NCI-H128 (cell line): Measurements from ENCODE around the gene FAM83G.
A peak's percentile ranks its signal among the peaks of the same experiment; 100 is the strongest.
"Not testable (repeated sequence)": the region's sequence is repeated elsewhere in the genome, so short reads cannot be mapped to it uniquely, and the experiment has no call there.

ENCODE experiments used
- DNase-seq: peaks from one replicate; lab custom pipeline; 2025; ENCODE audit not compliant: unreplicated experiment; lab: John Stamatoyannopoulos, UW

FAM83G gene, protein sequence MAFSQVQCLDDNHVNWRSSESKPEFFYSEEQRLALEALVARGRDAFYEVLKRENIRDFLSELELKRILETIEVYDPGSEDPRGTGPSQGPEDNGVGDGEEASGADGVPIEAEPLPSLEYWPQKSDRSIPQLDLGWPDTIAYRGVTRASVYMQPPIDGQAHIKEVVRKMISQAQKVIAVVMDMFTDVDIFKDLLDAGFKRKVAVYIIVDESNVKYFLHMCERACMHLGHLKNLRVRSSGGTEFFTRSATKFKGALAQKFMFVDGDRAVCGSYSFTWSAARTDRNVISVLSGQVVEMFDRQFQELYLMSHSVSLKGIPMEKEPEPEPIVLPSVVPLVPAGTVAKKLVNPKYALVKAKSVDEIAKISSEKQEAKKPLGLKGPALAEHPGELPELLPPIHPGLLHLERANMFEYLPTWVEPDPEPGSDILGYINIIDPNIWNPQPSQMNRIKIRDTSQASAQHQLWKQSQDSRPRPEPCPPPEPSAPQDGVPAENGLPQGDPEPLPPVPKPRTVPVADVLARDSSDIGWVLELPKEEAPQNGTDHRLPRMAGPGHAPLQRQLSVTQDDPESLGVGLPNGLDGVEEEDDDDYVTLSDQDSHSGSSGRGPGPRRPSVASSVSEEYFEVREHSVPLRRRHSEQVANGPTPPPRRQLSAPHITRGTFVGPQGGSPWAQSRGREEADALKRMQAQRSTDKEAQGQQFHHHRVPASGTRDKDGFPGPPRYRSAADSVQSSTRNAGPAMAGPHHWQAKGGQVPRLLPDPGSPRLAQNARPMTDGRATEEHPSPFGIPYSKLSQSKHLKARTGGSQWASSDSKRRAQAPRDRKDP

DNA sequence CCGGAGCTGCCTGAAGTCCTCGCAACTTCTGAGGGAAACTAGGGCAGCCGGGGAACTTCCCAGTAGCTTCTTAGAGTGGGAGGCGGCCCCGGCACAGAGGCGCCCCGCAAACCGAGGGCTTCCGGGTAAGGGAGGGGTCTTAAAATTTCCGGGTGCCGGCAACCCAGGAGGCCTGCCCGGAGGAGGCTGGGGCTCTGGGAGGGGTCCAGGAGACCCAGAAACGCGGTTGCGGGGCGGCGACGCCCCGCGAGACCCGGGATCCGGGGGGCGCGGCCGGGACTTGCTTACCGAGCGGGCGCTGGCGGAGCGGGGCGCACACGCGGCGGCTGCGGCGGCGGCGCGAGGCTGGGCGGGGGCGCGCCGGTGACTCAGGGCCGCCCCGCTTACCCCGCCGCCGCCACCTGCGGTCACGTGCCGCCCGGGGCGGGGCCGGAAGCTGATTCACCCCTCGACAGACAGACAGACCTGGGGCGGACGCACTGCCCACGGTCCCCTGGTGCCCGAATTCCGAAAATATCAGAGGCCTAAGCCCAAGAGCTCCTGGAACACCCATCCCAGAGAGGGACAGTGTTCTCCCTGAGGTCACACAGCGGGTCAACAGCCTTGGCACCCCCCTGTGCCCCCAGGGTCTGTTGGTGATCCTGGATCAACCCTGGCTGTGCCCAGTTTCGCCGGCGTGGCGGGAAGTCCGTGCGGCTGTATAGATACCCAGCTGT is at the start of gene FAM83G:
Gene FAM83G, minus strand, starts transcription at position 344 of the 716 bp plus-strand sequence. CDS start 723 bp downstream, outside the sequence.
- DNase-seq: peak; percentile 25

DNA sequence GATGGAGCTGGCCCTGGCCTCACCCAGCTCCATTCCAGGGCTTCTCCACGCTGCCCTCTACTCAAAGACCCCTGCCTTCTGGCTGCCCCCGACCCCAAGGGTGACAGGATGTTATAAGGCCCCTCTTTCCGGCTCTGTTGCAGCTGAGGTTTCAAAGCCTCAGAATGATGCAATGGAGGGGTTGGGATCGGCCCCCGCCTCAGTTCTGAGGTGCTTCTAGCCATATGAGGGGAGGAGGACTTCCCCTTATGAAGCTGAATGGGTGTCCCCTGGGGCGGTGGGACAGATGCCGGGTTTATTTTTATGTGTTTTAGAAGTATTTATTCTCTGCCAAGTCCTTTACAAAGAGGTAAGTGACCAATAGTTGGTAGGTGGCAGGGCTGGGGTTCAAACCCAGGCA is 44.3 kb upstream of the FAM83G start:
- not testable (repeated sequence) for DNase-seq

DNA sequence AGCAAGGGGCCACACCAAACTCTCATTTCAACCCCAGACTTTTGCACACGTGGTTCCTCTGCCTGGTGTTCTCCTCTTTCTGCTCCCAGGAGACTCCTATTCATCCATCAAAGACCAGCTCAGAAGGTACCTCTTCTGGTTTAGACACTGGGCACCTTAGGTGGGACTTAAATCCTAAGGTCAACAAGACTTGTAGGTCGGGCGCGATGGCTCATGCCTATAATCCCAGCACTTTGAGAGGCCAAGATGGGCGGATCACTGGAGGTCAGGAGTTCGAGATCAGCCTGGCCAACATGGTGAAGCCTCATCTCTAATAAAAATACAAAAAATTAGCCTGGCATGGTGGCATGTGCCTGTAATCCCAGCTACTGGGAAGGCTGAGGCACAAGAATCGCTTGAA is 42.9 kb upstream of the FAM83G start:
- DNase-seq: not testable (repeated sequence)

DNA sequence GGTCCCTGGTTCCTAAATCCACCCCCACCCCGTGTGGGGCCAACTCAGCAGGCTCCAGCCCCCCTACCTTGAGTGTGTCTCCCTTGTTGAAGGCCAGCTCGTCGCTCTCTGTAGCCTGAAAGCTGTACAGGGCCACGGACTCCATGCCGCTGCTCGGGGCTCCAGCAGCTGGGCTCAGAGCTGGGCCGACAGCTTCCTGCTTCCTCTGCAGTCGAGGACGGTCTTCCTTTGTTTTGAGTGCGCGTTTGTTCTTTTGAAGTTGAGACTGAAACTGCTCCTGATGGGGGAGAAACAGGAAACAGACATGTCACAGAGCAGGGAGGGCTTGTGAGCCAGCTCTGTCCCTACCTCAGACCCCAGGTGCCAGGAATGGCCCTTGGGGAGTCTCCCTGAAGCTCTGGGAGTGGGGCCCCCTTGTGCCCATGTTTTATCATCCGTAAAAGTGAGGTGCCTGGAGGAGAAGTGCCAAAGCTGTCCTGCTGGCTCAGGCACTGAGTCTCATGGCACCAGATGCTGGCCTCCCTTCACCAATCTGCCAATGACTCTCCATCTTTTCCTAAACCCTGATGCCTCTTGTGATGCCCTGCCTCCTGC is 42.3 kb upstream of the FAM83G start, which contains the start of gene GRAP:
Gene GRAP, minus strand, starts transcription at position 176 of the 594 bp plus-strand sequence. Its CDS starts 31 bp downstream, at position 145.
- DNase-seq: not testable (repeated sequence)

DNA sequence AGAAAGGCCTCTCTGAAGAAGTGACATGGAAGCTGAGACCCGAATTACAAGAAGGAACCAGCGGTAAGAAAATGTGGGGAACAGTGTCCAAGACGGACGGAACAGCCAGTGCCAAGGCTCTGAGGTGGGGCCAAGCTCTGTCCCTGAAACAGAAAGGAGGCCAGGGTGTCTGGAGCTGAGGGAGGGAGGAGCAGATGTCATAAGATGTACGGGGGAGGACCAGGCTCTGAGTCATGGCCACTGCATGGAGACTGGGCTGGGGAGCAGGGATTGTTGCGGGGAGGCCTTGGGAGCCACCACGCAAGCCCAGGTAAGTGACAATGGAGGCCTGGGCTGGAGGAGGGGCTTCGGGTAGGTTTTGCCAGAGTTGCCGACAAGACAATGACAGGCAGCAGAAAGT is 40.1 kb upstream of the FAM83G start:
- not testable (repeated sequence) for DNase-seq

DNA sequence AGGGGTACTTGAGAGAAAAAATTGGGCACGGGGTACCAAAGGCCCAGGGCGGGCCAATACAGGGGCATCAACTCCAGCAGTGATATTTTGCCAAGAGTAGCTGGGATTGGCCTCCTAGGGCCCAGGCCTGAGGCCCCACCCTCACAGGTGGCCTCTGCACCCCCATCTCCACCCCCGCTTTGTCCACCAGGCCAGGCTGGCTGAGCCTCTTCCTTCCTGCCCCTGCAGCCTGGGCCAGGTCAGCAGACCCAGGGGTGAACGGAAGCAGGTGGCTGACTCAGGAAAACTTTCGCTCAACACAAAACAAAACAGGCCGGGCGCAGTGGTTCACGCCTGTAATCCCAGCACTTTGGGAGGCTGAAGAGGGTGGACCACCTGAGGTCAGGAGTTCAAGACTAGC is 38.5 kb upstream of the FAM83G start:
- not testable (repeated sequence) for DNase-seq

DNA sequence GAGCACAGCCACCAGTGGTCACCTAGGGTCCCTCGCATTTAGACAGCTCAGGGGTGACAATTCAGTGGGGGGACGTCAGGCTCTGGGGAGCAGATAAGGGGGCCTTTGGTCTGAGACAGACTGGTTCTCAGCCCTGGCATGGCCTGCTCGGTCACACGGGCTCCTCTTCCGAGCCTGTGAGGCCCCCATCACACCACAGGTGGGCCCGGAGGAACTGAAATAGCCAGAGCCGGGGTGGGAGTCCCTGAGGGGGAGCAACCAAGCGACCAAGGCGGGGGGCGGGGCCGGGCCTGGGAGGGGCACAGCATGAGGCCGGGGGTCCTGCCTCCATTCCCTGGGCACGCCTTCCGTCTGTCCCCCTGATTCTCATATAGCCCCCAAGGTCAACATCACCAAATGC is 37.8 kb upstream of the FAM83G start:
- not testable (repeated sequence) for DNase-seq

DNA sequence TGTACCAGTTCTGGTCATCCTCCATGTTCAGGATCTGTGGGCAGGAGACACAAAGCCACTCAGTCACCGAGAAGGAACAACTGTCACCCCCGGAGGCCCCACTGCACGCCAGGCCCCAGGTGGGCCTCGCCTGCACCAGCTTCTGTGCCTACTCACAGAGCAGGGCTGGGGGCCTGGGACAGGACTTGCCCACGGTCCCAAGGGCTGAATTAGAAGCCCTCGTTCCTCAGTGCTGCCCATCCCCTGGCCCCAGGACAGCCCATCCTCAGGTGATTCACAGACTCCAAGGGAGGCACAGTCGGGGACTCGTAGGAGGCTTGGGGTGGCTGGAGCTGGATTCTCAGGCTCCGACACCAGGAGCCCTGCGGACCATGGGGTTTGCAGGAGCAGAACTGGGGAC is 37.3 kb upstream of the FAM83G start:
- not testable (repeated sequence) for DNase-seq

DNA sequence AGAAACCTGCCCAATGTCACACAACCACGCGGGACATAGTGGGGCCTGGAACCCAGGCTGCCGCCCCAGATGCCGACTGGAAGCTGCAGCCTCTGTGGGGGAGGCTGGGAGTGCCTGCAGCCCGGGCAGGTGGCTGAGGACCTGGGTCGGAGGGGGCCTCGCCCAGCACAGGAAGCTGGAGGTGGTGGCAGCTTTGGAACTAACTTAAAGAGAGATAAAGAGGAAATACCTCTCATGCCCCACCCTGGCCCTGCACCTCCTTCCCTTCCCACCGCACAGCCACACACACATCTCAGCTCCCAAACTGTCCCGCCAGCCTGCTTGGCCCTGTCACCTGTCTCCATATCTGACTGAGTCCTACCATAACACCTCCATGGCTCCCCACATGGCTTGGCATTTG is 35.8 kb upstream of the FAM83G start:
- not testable (repeated sequence) for DNase-seq

DNA sequence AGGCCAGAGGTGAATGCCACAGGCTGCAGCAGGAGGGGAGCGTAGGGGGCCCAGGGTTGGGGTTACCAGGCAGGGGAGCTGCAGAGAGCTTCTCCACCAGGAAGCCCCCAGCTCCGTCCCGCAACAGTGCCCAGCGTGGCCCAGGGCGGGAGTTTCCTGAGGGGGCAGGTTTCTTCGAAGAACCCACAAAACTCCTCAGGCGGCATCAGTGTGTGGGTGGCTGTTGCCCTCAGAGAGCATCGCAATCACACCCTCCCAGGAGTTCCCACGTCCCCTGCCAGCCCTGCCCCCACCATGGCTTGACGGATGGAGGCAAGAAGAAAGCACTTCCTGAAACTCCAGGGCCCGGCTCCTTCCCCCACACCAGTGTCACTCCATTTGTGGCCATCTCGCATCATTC is 34.2 kb upstream of the FAM83G start:
- DNase-seq: not testable (repeated sequence)

DNA sequence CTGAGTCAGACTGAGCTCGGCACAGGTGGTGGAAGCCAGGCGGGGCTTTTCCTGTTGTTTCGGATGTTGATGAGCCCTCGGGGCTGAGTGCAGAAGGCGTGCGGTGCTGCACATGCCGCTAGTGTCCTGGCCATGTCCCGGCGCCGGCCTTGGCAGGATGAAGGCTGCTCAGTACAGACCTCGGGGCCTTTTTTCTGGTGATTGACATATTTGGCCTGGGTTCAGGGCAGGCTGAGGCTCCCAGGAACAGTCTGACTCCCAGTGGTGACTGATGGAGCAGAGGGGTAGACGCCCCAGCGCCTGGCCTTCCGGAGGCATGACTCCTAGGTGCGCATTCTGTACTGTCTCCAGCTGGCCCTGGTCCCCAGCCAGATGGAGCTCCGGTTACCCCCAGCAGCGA is 33.4 kb upstream of the FAM83G start:
- not testable (repeated sequence) for DNase-seq

DNA sequence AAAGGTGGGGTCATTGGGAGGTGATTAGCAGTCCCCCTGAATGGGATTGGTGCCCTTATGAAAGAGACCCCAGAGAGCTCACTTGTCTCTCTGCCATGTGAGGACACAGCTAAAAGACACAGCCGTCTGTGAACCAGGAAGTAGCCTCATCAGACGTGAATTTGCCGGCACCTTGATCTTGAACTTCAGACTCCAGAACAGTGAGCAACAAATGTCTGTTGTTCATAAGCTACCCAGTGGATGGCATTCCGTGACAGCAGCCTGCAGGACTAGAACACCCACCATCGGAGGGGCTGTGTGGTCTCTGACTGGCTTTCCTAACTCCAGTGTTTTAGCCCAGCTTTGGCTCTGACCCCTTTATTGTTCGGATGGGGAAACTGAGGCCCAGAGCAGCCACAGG is 33.0 kb upstream of the FAM83G start:
- DNase-seq: not testable (repeated sequence)

DNA sequence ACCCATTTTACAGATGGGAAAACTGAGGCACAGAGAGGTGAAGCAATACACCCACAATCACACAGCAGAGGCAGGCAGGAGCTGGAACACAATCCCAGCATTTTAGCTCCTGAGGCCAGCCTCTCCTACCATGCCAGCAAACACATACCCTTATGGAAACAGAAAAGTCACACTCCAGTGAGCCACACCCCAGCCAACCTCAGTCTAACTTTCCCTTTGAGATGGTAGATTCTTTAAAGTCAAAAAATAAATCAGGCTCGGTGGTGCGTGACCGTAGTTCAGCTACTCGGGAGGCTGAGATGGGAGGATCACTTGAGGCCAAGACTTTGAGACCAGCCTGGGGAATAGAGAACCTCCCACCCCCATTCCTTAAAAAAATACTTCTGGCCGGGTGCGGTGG is 31.6 kb upstream of the FAM83G start:
- DNase-seq: not testable (repeated sequence)

DNA sequence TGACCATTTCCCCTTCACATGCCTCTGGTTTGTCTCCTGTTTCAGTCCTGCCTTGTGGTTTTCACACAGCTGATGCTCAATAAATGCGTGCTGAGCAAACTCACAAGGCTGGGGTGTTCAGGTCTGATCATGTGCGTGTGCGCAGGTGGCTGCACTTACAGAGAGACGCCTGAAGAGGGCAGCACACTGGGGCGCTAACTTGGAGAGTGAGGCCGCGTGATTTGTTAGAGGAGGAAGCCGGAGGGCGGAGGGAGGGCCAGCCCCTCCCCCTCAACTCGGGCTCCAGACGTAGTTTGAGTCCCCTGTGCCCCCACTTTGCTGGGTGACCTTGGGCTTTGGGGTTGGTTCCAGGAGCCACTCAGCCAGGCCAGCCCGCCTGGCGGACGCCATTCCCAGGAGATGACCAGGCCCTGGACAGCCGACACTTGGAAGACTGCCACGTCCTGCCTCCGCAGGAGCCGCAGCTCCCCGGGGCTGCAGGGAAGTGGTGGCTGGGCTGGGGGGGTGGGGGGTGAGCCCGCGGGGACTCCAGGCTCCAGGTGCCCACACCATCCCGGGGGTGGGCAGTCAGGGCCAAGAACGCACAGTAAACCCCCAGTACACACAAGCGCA is 27.9 kb upstream of the FAM83G start:
- DNase-seq: not testable (repeated sequence)

DNA sequence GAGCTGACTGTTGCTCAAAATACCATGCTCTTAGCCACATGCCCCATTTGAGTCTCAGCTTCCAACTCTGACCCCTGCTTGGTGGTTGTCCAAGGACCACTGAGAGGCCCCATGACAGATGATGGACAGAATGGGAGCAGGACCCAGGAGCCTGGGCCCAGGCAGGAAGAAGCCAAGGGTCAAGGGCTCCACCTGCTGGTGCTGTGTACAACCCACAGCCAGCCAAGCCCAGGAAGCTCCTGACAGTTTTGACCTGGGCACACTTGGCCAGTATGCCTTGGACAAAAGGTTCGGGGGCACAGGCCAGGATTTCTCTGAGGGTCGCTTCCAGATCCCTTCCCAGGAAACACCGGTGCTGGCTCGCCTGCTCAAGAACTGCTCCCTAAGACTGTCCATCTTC is 27.2 kb upstream of the FAM83G start:
- not testable (repeated sequence) for DNase-seq

DNA sequence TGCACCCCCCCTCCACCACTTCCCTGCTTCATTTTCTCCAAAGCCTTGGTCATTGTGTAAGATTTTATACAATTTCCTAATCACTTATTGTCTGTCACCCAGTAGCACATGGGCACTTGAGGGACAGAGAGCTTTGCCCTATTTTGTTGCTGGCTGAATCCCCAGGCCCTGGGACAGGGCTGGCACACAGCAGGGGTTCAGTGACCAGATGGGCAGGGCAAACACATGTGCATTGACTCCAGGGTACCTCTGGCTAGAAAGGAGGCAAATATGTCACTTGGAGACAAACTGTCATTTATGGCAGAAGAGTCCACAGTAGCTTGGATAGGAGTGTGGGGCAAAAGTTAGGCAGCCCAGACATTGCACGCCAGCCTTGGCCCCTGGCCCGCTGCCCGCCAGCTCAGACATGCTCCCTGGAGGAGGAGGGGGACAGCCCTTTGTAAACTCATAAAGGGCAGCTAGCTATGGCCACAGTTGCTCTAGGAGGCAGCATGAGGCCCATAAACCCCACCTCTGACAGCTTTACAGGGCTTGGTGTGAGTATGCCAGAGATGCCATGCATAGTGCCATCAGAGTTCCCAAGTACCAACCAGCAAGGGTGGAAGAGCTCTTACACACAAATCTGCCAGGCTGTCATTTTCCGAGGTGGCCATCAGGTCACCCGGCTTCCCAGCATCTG is 26.3 kb upstream of the FAM83G start:
- DNase-seq: not testable (repeated sequence)

DNA sequence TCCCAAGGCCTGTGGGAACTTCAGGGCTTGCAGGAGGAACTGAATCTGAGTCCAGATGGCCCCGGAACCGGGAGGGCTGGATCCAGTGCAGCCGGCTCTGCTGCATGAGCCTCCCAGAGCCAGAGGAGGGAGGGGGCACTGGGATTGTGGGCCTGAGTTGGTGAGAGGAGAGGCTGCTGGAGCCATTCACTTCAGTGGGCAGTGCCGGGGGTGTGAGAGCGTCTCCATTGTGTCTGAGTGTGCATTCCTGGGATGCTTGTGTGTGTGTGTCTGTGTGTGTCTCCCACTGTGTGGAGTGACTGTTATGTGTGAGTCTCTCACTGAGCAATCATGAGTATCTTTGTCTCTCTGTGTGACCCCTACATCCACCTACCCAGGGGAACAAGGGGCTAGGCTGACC is 25.2 kb upstream of the FAM83G start:
- DNase-seq: not testable (repeated sequence)

DNA sequence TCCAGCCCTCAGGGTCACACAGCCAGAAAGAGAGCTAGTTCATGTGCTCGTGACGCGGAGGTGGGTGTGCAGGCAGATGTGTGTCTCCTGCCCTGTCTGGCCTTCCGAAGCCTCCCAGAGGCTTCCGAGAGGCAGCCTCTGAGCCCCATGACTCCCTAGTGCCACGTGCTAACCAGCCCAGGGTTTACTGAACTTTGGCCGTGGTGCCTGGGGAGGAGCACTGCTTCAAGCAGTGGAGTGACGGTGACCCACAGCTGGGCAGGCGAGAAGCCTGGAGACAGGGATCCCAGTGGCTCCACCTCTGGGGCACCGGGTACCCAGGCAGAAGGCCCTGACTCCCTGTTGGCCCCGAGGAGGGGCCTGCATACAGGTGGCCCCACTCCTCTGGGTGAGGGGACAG is 24.1 kb upstream of the FAM83G start:
- not testable (repeated sequence) for DNase-seq
